GM12878 (cell line): ENCODE data around the gene AVL9. TPM values are rescaled to one million over a fixed set of nuclear protein-coding genes. Genes with fewer than 3 reads are reported as not detected.

ENCODE experiments used
- ATAC-seq: fragments of 200-7000 bp; cut with Tn5 transposase; 3 replicates; pipeline ENCODE4 v1.9.1; 2020; ENCODE audit warnings: mild to moderate bottlenecking, moderate library complexity
- BruUV-seq: library from RNA; stranded (reverse); fragments of 400-500 nt; replicated peaks from 2 replicates; lab custom pipeline; 2021; lab: Mats Ljungman, UMichigan
- CTCF ChIA-PET: fragments of 300-600 bp; sonication (Branson Sonifier 250); formaldehyde crosslinking; extraction: SDS; loops from one replicate; lab custom pipeline; 2021; ENCODE audit warnings: inconsistent platforms; lab: Yijun Ruan, JAX
- POLR2A ChIA-PET: fragments of 350-600 bp; formaldehyde crosslinking; extraction: SDS; loops from one replicate; lab custom pipeline; 2021; ENCODE audit warnings: inconsistent platforms; lab: Charles Lee
- RAD21 ChIA-PET: fragments of 300-600 bp; sonication (Branson Sonifier 250); formaldehyde crosslinking; loops from one replicate; lab custom pipeline; 2023; ENCODE audit warnings: antibody characterized with exemption; ENCODE audit not compliant: unreplicated experiment; lab: Charles Lee
- SMC1A ChIA-PET: fragments of 300-600 bp; sonication (Branson Sonifier 250); formaldehyde crosslinking; loops from one replicate; lab custom pipeline; 2023; ENCODE audit not compliant: unreplicated experiment, uncharacterized antibody; lab: Charles Lee
- DNase-seq: peaks from one replicate; pipeline ENCODE4 v3.0.0-alpha.2; 2011; ENCODE audit warnings: low read depth, low spot score
- FAIRE-seq: peaks from 3 replicates; lab custom pipeline; 2011; peaks lifted over from hg19 to GRCh38; lab: Jason Lieb, UNC
- H2AFZ ChIP-seq: 2 replicates; pipeline ENCODE4 v1.6.0; 2011; ENCODE audit warnings: low read depth, low read length, control low read depth; ENCODE audit not compliant: control insufficient read depth
- H3K27ac ChIP-seq: 2 replicates; pipeline ENCODE4 v1.5.1; 2011; ENCODE audit warnings: control low read depth; ENCODE audit not compliant: control insufficient read depth, insufficient read depth
- H3K27me3 ChIP-seq, 2 experiments: replicated peaks in 1 of 2; 2 replicates each; pipeline versions ENCODE4 v1.6.0 to v1.6.1; 2011; ENCODE audit warnings: low read length in 1 of 2; ENCODE audit not compliant: control insufficient read depth in 2 of 2, insufficient read depth in 2 of 2
- H3K36me3 ChIP-seq, 2 experiments: 2 replicates each; pipeline ENCODE4 v1.5.1; 2011; ENCODE audit warnings: low read length in 1 of 2; ENCODE audit not compliant: control insufficient read depth in 2 of 2, insufficient read depth in 2 of 2
- H3K4me1 ChIP-seq: 2 replicates; pipeline ENCODE4 v1.6.1; 2011; ENCODE audit warnings: mild to moderate bottlenecking, low read length, moderate library complexity, mixed read lengths; ENCODE audit not compliant: control insufficient read depth, insufficient read depth
- H3K4me2 ChIP-seq: 2 replicates; pipeline ENCODE4 v1.6.0; 2011; ENCODE audit warnings: control low read depth; ENCODE audit not compliant: control insufficient read depth, insufficient read depth
- H3K4me3 ChIP-seq: fragments of 200-600 bp; sonication (generic); 2 replicates; pipeline ENCODE4 v1.5.1; 2016
- H3K79me2 ChIP-seq: 2 replicates; pipeline ENCODE4 v1.6.0; 2011; ENCODE audit warnings: low read length; ENCODE audit not compliant: control insufficient read depth, insufficient read depth
- H3K9ac ChIP-seq: 2 replicates; pipeline ENCODE4 v1.8.0; 2011; ENCODE audit warnings: low read length, control low read depth, mixed read lengths; ENCODE audit not compliant: control insufficient read depth, insufficient read depth
- H3K9me3 ChIP-seq: replicated peaks from 3 replicates; pipeline ENCODE4 v1.5.1; 2011; ENCODE audit warnings: mild to moderate bottlenecking, low read length; ENCODE audit not compliant: control insufficient read depth, insufficient read depth
- H4K20me1 ChIP-seq: 2 replicates; pipeline ENCODE4 v1.6.0; 2011; ENCODE audit not compliant: control insufficient read depth, insufficient read depth
- BACH1 ChIP-seq: fragments of 450-650 bp; IDR thresholded peaks from 2 replicates; pipeline ENCODE4 v1.6.1; 2017; ENCODE audit warnings: mild to moderate bottlenecking, borderline replicate concordance
- FOXK2 ChIP-seq: fragments of 450-650 bp; IDR thresholded peaks from 2 replicates; pipeline ENCODE4 v1.6.1; 2017; ENCODE audit warnings: mild to moderate bottlenecking, moderate library complexity
- FOXM1 ChIP-seq: IDR thresholded peaks from 2 replicates; pipeline ENCODE4 v1.6.1; 2012; ENCODE audit warnings: low read depth, mild to moderate bottlenecking, inconsistent platforms, low read length, moderate library complexity
- KLF5 ChIP-seq: fragments of 450-650 bp; IDR thresholded peaks from 2 replicates; pipeline ENCODE4 v1.6.1; 2014; ENCODE audit warnings: mild to moderate bottlenecking; ENCODE audit not compliant: partially characterized antibody
- LARP7 ChIP-seq: fragments of 450-650 bp; IDR thresholded peaks from 2 replicates; pipeline ENCODE4 v1.6.1; 2017; ENCODE audit warnings: mild to moderate bottlenecking
- MXI1 ChIP-seq: fragments of 150-350 bp; IDR thresholded peaks from 2 replicates; pipeline ENCODE4 v1.6.1; 2011; ENCODE audit warnings: low read depth, mild to moderate bottlenecking, inconsistent platforms, low read length, improper control_type of control experiment
- PML ChIP-seq: IDR thresholded peaks from 2 replicates; pipeline ENCODE4 v1.6.1; 2012; ENCODE audit warnings: low read length, inconsistent platforms
- RUNX3 ChIP-seq: IDR thresholded peaks from 2 replicates; pipeline ENCODE4 v1.6.1; 2012; ENCODE audit warnings: low read length, inconsistent platforms
- SMAD5 ChIP-seq: IDR thresholded peaks from 2 replicates; pipeline ENCODE4 v1.6.1; 2016; ENCODE audit warnings: antibody characterized with exemption, low read depth
- SMARCA5 ChIP-seq: fragments of 450-650 bp; IDR thresholded peaks from 2 replicates; pipeline ENCODE4 v1.6.1; 2017; ENCODE audit warnings: mild to moderate bottlenecking
- STAT1 ChIP-seq: fragments of 450-650 bp; conservative IDR thresholded peaks from 2 replicates; pipeline ENCODE4 v1.6.1; 2014; ENCODE audit warnings: antibody characterized with exemption, mild to moderate bottlenecking
- STAT3 ChIP-seq: IDR thresholded peaks from 2 replicates; pipeline ENCODE4 v1.6.1; 2011; ENCODE audit warnings: low read depth, low read length, improper control_type of control experiment
- TBL1XR1 ChIP-seq: IDR thresholded peaks from 2 replicates; pipeline ENCODE4 v1.6.1; 2012; ENCODE audit warnings: low read depth, low read length, improper control_type of control experiment
- WRNIP1 ChIP-seq: IDR thresholded peaks from 2 replicates; pipeline ENCODE4 v1.6.1; 2011; ENCODE audit warnings: low read depth, low read length, improper control_type of control experiment, borderline replicate concordance
- ZZZ3 ChIP-seq: IDR thresholded peaks from 2 replicates; pipeline ENCODE4 v1.6.1; 2011; ENCODE audit warnings: low read depth; ENCODE audit not compliant: control insufficient read depth, insufficient read length
- WGBS: methylation state at CpG from one replicate; pipeline ENCODE4 v1.1.6; 2016; ENCODE audit warnings: low lambda C conversion rate; ENCODE audit not compliant: insufficient replicate concordance, insufficient coverage; ENCODE audit errors: missing lambda C conversion rate; 5-methylcytosine and 5-hydroxymethylcytosine counted together
- in situ Hi-C: fragments of 300-500 bp; cut with MboI; formaldehyde crosslinking; loops from 9 replicates; pipeline ENCODE4 v1.14.3; 2018; ENCODE audit warnings: mixed read lengths
- intact Hi-C: fragments of 100-400 bp; cut with micrococcal nuclease; formaldehyde crosslinking; loops from one replicate; pipeline ENCODE4 v1.14.2; 2022; ENCODE audit not compliant: unreplicated experiment
- polyA plus RNA-seq, 11 experiments: library from polyadenylated mRNA; depleted of rRNA in 4 of 11; unstranded in 6 of 11; stranded (reverse) in 5 of 11; fragments of >200 nt; fragmentation: Nextera tagmentation in 4 of 11; fragmentation: Illumina TruSeq in 1 of 11; extraction: Ambion mirVana in 4 of 11; extraction: Trizol in 1 of 11; gene quantifications; 1 replicate in 1 of 11; 2 replicates in 10 of 11; pipeline versions ENCODE4 v1.2.1 to v1.2.3, GENCODE V29; 2011 to 2016; ENCODE audit warnings: inconsistent platforms in 2 of 11, missing spikeins in 2 of 11, low read depth in 1 of 11
- total RNA-seq, 4 experiments: library from RNA; depleted of rRNA in 3 of 4; stranded (reverse); fragments of >200 nt in 3 of 4; fragmentation: Illumina TruSeq in 1 of 4; extraction: Trizol in 1 of 4; gene quantifications; 2 replicates each; pipeline versions ENCODE4 v1.2.1 to v1.2.3, GENCODE V29; 2013 to 2021
- TF ChIP-seq, protein P1 (sequence below): IDR thresholded peaks from 2 replicates; pipeline ENCODE4 v1.6.1; 2011; ENCODE audit warnings: borderline replicate concordance, low read depth, mild to moderate bottlenecking, moderate library complexity, low read length; ENCODE audit not compliant: insufficient read depth, poor library complexity, severe bottlenecking
- TF ChIP-seq, protein P2 (sequence below): fragments of 450-650 bp; IDR thresholded peaks from 2 replicates; pipeline ENCODE4 v1.6.1; 2016; ENCODE audit warnings: mild to moderate bottlenecking, moderate library complexity, borderline replicate concordance
- TF ChIP-seq, protein P3 (sequence below), 3 experiments: IDR thresholded peaks in 2 of 3; conservative IDR thresholded peaks in 1 of 3; 2 replicates each; pipeline ENCODE4 v1.5.1; 2011; ENCODE audit warnings: low read depth in 3 of 3, low read length in 3 of 3, mild to moderate bottlenecking in 3 of 3, control low read depth in 2 of 3, moderate library complexity in 2 of 3, inconsistent platforms in 1 of 3, mixed read lengths in 1 of 3; ENCODE audit not compliant: control insufficient read depth in 2 of 3, insufficient read depth in 1 of 3; ENCODE audit errors: extremely low read depth in 1 of 3

AVL9 gene
- total and polyA plus RNA-seq, 10 of the 15 experiments (the other 5 are each of a cell fraction or from before 2014, with no cell fraction given), result 4.5 to 41.6 (median 20.1) TPM

DNA sequence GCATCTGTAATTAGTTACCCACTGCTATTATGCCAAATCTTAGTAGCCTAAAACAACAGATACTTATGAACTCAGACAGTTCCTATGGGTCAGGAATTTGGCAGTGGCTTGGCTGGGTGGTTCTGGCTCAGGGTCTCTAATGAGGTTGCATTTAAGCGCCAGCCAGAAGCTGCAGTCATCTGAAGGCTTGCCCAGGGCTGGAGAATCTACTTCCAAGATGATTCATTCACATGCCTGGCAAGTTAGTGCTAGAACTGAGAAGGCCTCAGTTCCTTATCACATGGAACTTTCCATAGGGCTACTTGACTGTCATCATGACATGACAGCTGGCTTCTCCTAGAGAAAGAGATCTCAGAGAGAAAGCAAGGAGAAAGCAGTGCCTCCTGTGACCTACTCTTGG lies 121.3 kb downstream of the AVL9 start:
- no peak for FAIRE-seq

More for the DNA sequence above, 121.3 kb downstream of the AVL9 start:
- POLR2A ChIA-PET, result no interaction called here
- no peak for ATAC-seq
- DNase-seq, result no peak
- Histone ChIP-seq H3K9ac (no peak overlapping the region), H2AFZ (no peak overlapping the region), H3K36me3 (no peaks in the 10 kb centered on the region), H3K79me2 (no peaks in the 10 kb centered on the region), H3K27me3 (no peaks in the 10 kb centered on the region), H3K4me1 (no peaks in the 10 kb centered on the region), H3K4me2 (no peak overlapping the region), H3K4me3 (no peak overlapping the region), H3K9me3 (no peaks in the 10 kb centered on the region), H4K20me1 (no peaks in the 10 kb centered on the region), H3K27ac (no peak overlapping the region)
- RAD21 ChIA-PET, result no interaction called here
- TF ChIP-seq BACH1, result no peak
- no peak for TF ChIP-seq KLF5
- no peak for TF ChIP-seq PML
- no peak for TF ChIP-seq FOXK2
- no peak for TF ChIP-seq ZZZ3
- no peak for TF ChIP-seq RUNX3
- no peak for TF ChIP-seq WRNIP1
- TF ChIP-seq, protein P1, sequence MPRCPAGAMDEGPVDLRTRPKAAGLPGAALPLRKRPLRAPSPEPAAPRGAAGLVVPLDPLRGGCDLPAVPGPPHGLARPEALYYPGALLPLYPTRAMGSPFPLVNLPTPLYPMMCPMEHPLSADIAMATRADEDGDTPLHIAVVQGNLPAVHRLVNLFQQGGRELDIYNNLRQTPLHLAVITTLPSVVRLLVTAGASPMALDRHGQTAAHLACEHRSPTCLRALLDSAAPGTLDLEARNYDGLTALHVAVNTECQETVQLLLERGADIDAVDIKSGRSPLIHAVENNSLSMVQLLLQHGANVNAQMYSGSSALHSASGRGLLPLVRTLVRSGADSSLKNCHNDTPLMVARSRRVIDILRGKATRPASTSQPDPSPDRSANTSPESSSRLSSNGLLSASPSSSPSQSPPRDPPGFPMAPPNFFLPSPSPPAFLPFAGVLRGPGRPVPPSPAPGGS, result no peak
- no peak for TF ChIP-seq STAT1
- no peak for TF ChIP-seq FOXM1
- no peak for TF ChIP-seq TBL1XR1
- TF ChIP-seq LARP7, result no peak
- TF ChIP-seq SMAD5, result no peak
- no peak for TF ChIP-seq MXI1
- no peak for TF ChIP-seq SMARCA5
- TF ChIP-seq, protein P2, sequence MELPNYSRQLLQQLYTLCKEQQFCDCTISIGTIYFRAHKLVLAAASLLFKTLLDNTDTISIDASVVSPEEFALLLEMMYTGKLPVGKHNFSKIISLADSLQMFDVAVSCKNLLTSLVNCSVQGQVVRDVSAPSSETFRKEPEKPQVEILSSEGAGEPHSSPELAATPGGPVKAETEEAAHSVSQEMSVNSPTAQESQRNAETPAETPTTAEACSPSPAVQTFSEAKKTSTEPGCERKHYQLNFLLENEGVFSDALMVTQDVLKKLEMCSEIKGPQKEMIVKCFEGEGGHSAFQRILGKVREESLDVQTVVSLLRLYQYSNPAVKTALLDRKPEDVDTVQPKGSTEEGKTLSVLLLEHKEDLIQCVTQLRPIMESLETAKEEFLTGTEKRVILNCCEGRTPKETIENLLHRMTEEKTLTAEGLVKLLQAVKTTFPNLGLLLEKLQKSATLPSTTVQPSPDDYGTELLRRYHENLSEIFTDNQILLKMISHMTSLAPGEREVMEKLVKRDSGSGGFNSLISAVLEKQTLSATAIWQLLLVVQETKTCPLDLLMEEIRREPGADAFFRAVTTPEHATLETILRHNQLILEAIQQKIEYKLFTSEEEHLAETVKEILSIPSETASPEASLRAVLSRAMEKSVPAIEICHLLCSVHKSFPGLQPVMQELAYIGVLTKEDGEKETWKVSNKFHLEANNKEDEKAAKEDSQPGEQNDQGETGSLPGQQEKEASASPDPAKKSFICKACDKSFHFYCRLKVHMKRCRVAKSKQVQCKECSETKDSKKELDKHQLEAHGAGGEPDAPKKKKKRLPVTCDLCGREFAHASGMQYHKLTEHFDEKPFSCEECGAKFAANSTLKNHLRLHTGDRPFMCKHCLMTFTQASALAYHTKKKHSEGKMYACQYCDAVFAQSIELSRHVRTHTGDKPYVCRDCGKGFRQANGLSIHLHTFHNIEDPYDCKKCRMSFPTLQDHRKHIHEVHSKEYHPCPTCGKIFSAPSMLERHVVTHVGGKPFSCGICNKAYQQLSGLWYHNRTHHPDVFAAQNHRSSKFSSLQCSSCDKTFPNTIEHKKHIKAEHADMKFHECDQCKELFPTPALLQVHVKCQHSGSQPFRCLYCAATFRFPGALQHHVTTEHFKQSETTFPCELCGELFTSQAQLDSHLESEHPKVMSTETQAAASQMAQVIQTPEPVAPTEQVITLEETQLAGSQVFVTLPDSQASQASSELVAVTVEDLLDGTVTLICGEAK, result no peak
- no peak for TF ChIP-seq STAT3
- TF ChIP-seq, protein P3, sequence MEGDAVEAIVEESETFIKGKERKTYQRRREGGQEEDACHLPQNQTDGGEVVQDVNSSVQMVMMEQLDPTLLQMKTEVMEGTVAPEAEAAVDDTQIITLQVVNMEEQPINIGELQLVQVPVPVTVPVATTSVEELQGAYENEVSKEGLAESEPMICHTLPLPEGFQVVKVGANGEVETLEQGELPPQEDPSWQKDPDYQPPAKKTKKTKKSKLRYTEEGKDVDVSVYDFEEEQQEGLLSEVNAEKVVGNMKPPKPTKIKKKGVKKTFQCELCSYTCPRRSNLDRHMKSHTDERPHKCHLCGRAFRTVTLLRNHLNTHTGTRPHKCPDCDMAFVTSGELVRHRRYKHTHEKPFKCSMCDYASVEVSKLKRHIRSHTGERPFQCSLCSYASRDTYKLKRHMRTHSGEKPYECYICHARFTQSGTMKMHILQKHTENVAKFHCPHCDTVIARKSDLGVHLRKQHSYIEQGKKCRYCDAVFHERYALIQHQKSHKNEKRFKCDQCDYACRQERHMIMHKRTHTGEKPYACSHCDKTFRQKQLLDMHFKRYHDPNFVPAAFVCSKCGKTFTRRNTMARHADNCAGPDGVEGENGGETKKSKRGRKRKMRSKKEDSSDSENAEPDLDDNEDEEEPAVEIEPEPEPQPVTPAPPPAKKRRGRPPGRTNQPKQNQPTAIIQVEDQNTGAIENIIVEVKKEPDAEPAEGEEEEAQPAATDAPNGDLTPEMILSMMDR (IDR thresholded peaks at IDR 0.05 in 2 of 3, conservative IDR thresholded peaks at IDR 0.05 in 1 of 3; ENCODE audit: control insufficient read depth in 2 of 3, extremely low read depth in 1 of 3, insufficient read depth in 1 of 3, low read depth in 3 of 3, low read length in 3 of 3), result no peak
- CTCF ChIA-PET, result no interaction called here
- in situ Hi-C loops, result no loop called here
- 94% methylated on average over 1 of the region's 1 CpG for WGBS
- SMC1A ChIA-PET, result no interaction called here
- BruUV-seq, result no TSS peak
- intact Hi-C loops, result no loop called here
